HG03469 (cell line): Measurements from ENCODE around the gene HECTD2.
"Not testable (repeated sequence)": the region's sequence is repeated elsewhere in the genome, so short reads cannot be mapped to it uniquely, and the experiment has no call there.

Experiments
- ATAC-seq: cut with Tn5 transposase; IDR thresholded peaks from one replicate; pipeline ENCODE4 v1.9.1; 2021; ENCODE audit warnings: mild to moderate bottlenecking, moderate library complexity, moderate number of reproducible peaks; ENCODE audit not compliant: unreplicated experiment

The HECTD2 gene

GRCh38 chr10:91409869-91410637 is at the start of gene HECTD2:
TSS of gene HECTD2 (plus strand) at chr10:91410344. CDS start at chr10:91410439, 95 bp downstream.
- peak; percentile 84 for ATAC-seq

- ATAC-seq: no peak
These were observed 49.7 kb upstream of the HECTD2 start for GRCh38 chr10:91360461-91360860.

GRCh38 chr10:91365519-91365918 is 44.6 kb upstream of the HECTD2 start:
- ATAC-seq: not testable (repeated sequence)

- no peak for ATAC-seq
These were observed 43.4 kb upstream of the HECTD2 start for GRCh38 chr10:91366704-91367103.

- ATAC-seq: no peak
These were observed 43.0 kb upstream of the HECTD2 start for GRCh38 chr10:91367127-91367531.

GRCh38 chr10:91367558-91367957 is 42.6 kb upstream of the HECTD2 start:
- ATAC-seq: no peak

- ATAC-seq: not testable (repeated sequence)
These were observed 40.1 kb upstream of the HECTD2 start for GRCh38 chr10:91369978-91370589.

GRCh38 chr10:91374052-91374451 is 36.1 kb upstream of the HECTD2 start:
- no peak for ATAC-seq

GRCh38 chr10:91378061-91378460 is 32.1 kb upstream of the HECTD2 start:
- ATAC-seq: no peak

GRCh38 chr10:91380873-91381256 is 29.3 kb upstream of the HECTD2 start:
- ATAC-seq: no peak

- ATAC-seq: no peak
These were observed 28.8 kb upstream of the HECTD2 start for GRCh38 chr10:91381257-91381891.

- no peak for ATAC-seq
These were observed 24.6 kb upstream of the HECTD2 start for GRCh38 chr10:91385306-91386085.

GRCh38 chr10:91389636-91390512 is 20.3 kb upstream of the HECTD2 start:
- peak; percentile 91 for ATAC-seq

- not testable (repeated sequence) for ATAC-seq
These were observed 19.7 kb upstream of the HECTD2 start for GRCh38 chr10:91390513-91390825.

- ATAC-seq: no peak
These were observed 18.2 kb upstream of the HECTD2 start for GRCh38 chr10:91391920-91392319.

GRCh38 chr10:91406322-91406721 is 3.8 kb upstream of the HECTD2 start:
- ATAC-seq: no peak

- peak; percentile 12 for ATAC-seq
These were observed 875 bp upstream of the HECTD2 start for GRCh38 chr10:91409069-91409868.

- no peak for ATAC-seq
These were observed 661 bp downstream of the HECTD2 start for GRCh38 chr10:91410638-91411371.

- ATAC-seq: no peak
These were observed 1.5 kb downstream of the HECTD2 start for GRCh38 chr10:91411621-91412020.
